Measurements from ENCODE around the gene HOATZ. TPM values are rescaled to one million over a fixed set of nuclear protein-coding genes. Genes with fewer than 3 reads are reported as not detected.

HOATZ gene
- total RNA-seq, 2 experiments from 2014 or later: not detected

- H3K4me3 ChIP-seq (ENCODE audit: low read depth, low read length, poor library complexity, severe bottlenecking): no peak overlapping the region
- intact Hi-C loops (cut with micrococcal nuclease; ENCODE audit: unreplicated experiment): no loop called here
- H3K4me2 ChIP-seq (ENCODE audit: low read length): no peak overlapping the region
- no peaks in the 10 kb centered on the region for H3K79me2 ChIP-seq (ENCODE audit: insufficient read depth, low read depth, low read length)
- BruUV-seq (replicated peaks): no TSS peak
- H3K36me3 ChIP-seq (ENCODE audit: insufficient read depth, low read length): no peaks in the 10 kb centered on the region
- no peaks in the 10 kb centered on the region for H4K20me1 ChIP-seq (ENCODE audit: insufficient read depth, low read length)
- H3K27ac ChIP-seq (ENCODE audit: low read depth, low read length, poor library complexity, severe bottlenecking): no peak overlapping the region
- H3K9me2 ChIP-seq (ENCODE audit: insufficient read depth, low read length): no peaks in the 10 kb centered on the region
- TF ChIP-seq CTCF (conservative IDR thresholded peaks at IDR 0.05; ENCODE audit: low read length) (no peak), EZH2phosphoT487 (IDR thresholded peaks at IDR 0.05; ENCODE audit: borderline replicate concordance, low read depth, low read length) (no peak)
- CTCF ChIA-PET (ENCODE audit: unreplicated experiment): no interaction called here
- POLR2A ChIA-PET: no interaction called here
- no peak for DNase-seq (ENCODE audit: low spot score)
- H3K4me1 ChIP-seq (ENCODE audit: insufficient read depth, low read length, poor library complexity, severe bottlenecking): no peaks in the 10 kb centered on the region
- no peaks in the 10 kb centered on the region for H3K9me3 ChIP-seq (ENCODE audit: low read length)
- no peak overlapping the region for H2AFZ ChIP-seq (ENCODE audit: low read length)
These were observed 36.7 kb upstream of the HOATZ start for GRCh38 chr11:111477898-111478297.

- ChIA-PET CTCF (ENCODE audit: unreplicated experiment) (no interaction called here), POLR2A (interaction anchor here (0.7 kb wide), 1 partner anchor 323 kb away, joined by 3 read pairs; no protein-coding TSS in a partner anchor)
These were observed 34.9 kb upstream of the HOATZ start for GRCh38 chr11:111479666-111480065.

GRCh38 chr11:111483431-111483830, 31.1 kb upstream of the HOATZ start:
- Histone ChIP-seq H3K4me3 (ENCODE audit: low read depth, low read length, poor library complexity, severe bottlenecking) (no peak overlapping the region), H3K36me3 (ENCODE audit: insufficient read depth, low read length) (no peaks in the 10 kb centered on the region), H3K9me2 (ENCODE audit: insufficient read depth, low read length) (no peaks in the 10 kb centered on the region), H4K20me1 (ENCODE audit: insufficient read depth, low read length) (no peaks in the 10 kb centered on the region), H3K4me2 (ENCODE audit: low read length) (no peak overlapping the region), H3K79me2 (ENCODE audit: insufficient read depth, low read depth, low read length) (no peaks in the 10 kb centered on the region), H2AFZ (ENCODE audit: low read length) (no peak overlapping the region), H3K9me3 (ENCODE audit: low read length) (peaks cover 13% of the 10 kb centered on the region; the same call in 1 of the 2 replicates), H3K4me1 (ENCODE audit: insufficient read depth, low read length, poor library complexity, severe bottlenecking) (no peaks in the 10 kb centered on the region), H3K27ac (ENCODE audit: low read depth, low read length, poor library complexity, severe bottlenecking) (no peak overlapping the region)
- no peak for TF ChIP-seq EZH2phosphoT487 (IDR thresholded peaks at IDR 0.05; ENCODE audit: borderline replicate concordance, low read depth, low read length)
- TF ChIP-seq CTCF (conservative IDR thresholded peaks at IDR 0.05; ENCODE audit: low read length): no peak
- CTCF ChIA-PET (ENCODE audit: unreplicated experiment): no interaction called here
- POLR2A ChIA-PET: no interaction called here
- intact Hi-C loops (cut with micrococcal nuclease; ENCODE audit: unreplicated experiment): no loop called here
- DNase-seq (ENCODE audit: low spot score): no peak
- no TSS peak for BruUV-seq (replicated peaks)

More at GRCh38 chr11:111479666-111480065, 34.9 kb upstream of the HOATZ start:
- Histone ChIP-seq H3K79me2 (ENCODE audit: insufficient read depth, low read depth, low read length) (no peaks in the 10 kb centered on the region), H3K9me3 (ENCODE audit: low read length) (peaks cover 8% of the 10 kb centered on the region; the same call in 1 of the 2 replicates), H4K20me1 (ENCODE audit: insufficient read depth, low read length) (no peaks in the 10 kb centered on the region), H2AFZ (ENCODE audit: low read length) (no peak overlapping the region), H3K4me3 (ENCODE audit: low read depth, low read length, poor library complexity, severe bottlenecking) (no peak overlapping the region), H3K4me2 (ENCODE audit: low read length) (no peak overlapping the region), H3K27ac (ENCODE audit: low read depth, low read length, poor library complexity, severe bottlenecking) (no peak overlapping the region), H3K4me1 (ENCODE audit: insufficient read depth, low read length, poor library complexity, severe bottlenecking) (no peaks in the 10 kb centered on the region), H3K9me2 (ENCODE audit: insufficient read depth, low read length) (no peaks in the 10 kb centered on the region), H3K36me3 (ENCODE audit: insufficient read depth, low read length) (no peaks in the 10 kb centered on the region)
- no peak; the same call in 1 of the 2 replicates for TF ChIP-seq CTCF (conservative IDR thresholded peaks at IDR 0.05; ENCODE audit: low read length)
- DNase-seq (ENCODE audit: low spot score): no peak
- intact Hi-C loops (cut with micrococcal nuclease; ENCODE audit: unreplicated experiment): no loop called here
- BruUV-seq (replicated peaks): no TSS peak

Data from OCI-LY7 (cell line).